Rectal smooth muscle tissue (tissue), 1 donor: ENCODE measurements around the gene PTS.
A peak's percentile ranks its signal among the peaks of the same experiment; 100 is the strongest.

Source experiments
- H3K27ac ChIP-seq: one replicate; pipeline ENCODE4 v1.7.0; 2013; ENCODE audit warnings: low read depth, low read length, inconsistent platforms
- H3K27me3 ChIP-seq: one replicate; pipeline ENCODE4 v1.7.0; 2013; ENCODE audit warnings: low read length; ENCODE audit not compliant: control insufficient read depth, insufficient read depth
- H3K36me3 ChIP-seq: one replicate; pipeline ENCODE4 v1.7.0; 2013; ENCODE audit warnings: low read length; ENCODE audit not compliant: control insufficient read depth, insufficient read depth
- H3K4me1 ChIP-seq: one replicate; pipeline ENCODE4 v1.7.0; 2013; ENCODE audit warnings: low read length; ENCODE audit not compliant: control insufficient read depth, insufficient read depth
- H3K4me3 ChIP-seq: one replicate; pipeline ENCODE4 v1.7.0; 2013; ENCODE audit warnings: low read length
- H3K9ac ChIP-seq: one replicate; pipeline ENCODE4 v1.7.0; 2013; ENCODE audit warnings: low read length

The PTS gene

GRCh38 chr11:112247201-112247600 is 21.0 kb downstream of the PTS start:
- Histone ChIP-seq H3K9ac (no peak overlapping the region), H3K36me3 (no peaks in the 10 kb centered on the region), H3K4me3 (no peak overlapping the region), H3K27ac (no peak overlapping the region), H3K4me1 (no peaks in the 10 kb centered on the region), H3K27me3 (no peaks in the 10 kb centered on the region)

GRCh38 chr11:112248201-112248600 is 22.0 kb downstream of the PTS start:
- no peaks in the 10 kb centered on the region for H3K27me3 ChIP-seq
- no peak overlapping the region for H3K9ac ChIP-seq
- H3K36me3 ChIP-seq = no peaks in the 10 kb centered on the region
- no peaks in the 10 kb centered on the region for H3K4me1 ChIP-seq
- no peak overlapping the region for H3K27ac ChIP-seq
- no peak overlapping the region for H3K4me3 ChIP-seq

GRCh38 chr11:112249871-112250610 is 23.8 kb downstream of the PTS start:
- Histone ChIP-seq H3K4me1 (no peaks in the 10 kb centered on the region), H3K27ac (no peak overlapping the region), H3K9ac (no peak overlapping the region), H3K27me3 (no peaks in the 10 kb centered on the region), H3K4me3 (no peak overlapping the region), H3K36me3 (no peaks in the 10 kb centered on the region)

GRCh38 chr11:112253605-112254242 is 27.5 kb downstream of the PTS start:
- Histone ChIP-seq H3K27me3 (no peaks in the 10 kb centered on the region), H3K27ac (no peak overlapping the region), H3K9ac (no peak overlapping the region), H3K36me3 (no peaks in the 10 kb centered on the region), H3K4me3 (no peak overlapping the region), H3K4me1 (no peaks in the 10 kb centered on the region)

- Histone ChIP-seq H3K9ac (no peak overlapping the region), H3K4me3 (no peak overlapping the region), H3K4me1 (no peaks in the 10 kb centered on the region), H3K36me3 (no peaks in the 10 kb centered on the region), H3K27ac (no peak overlapping the region), H3K27me3 (no peaks in the 10 kb centered on the region)
Observed at GRCh38 chr11:112255067-112255720, 29.0 kb downstream of the PTS start.

GRCh38 chr11:112260490-112260889 is 34.3 kb downstream of the PTS start, which contains the start of gene PLET1:
PLET1 (minus strand) TSS chr11:112260860; CDS start chr11:112260589, 271 bp downstream.
- H3K36me3 ChIP-seq = no peaks in the 10 kb centered on the region
- no peak within 1 kb of the TSS for H3K4me3 ChIP-seq
- H3K27ac ChIP-seq = no peak within 1 kb of the TSS
- no peaks in the 10 kb centered on the region for H3K27me3 ChIP-seq
- H3K4me1 ChIP-seq = no peaks in the 10 kb centered on the region
- no peak within 1 kb of the TSS for H3K9ac ChIP-seq

GRCh38 chr11:112265659-112266409 is 39.6 kb downstream of the PTS start:
- Histone ChIP-seq H3K4me1 (peaks cover 3% of the 10 kb centered on the region), H3K36me3 (no peaks in the 10 kb centered on the region), H3K27ac (peak overlapping the region; percentile 52), H3K27me3 (no peaks in the 10 kb centered on the region), H3K4me3 (no peak overlapping the region), H3K9ac (no peak overlapping the region)

GRCh38 chr11:112266410-112266778 is 40.2 kb downstream of the PTS start:
- no peaks in the 10 kb centered on the region for H3K27me3 ChIP-seq
- no peaks in the 10 kb centered on the region for H3K36me3 ChIP-seq
- peak overlapping the region; percentile 52 for H3K27ac ChIP-seq
- no peak overlapping the region for H3K9ac ChIP-seq
- no peak overlapping the region for H3K4me3 ChIP-seq
- peaks cover 3% of the 10 kb centered on the region for H3K4me1 ChIP-seq

- H3K27ac ChIP-seq = no peak overlapping the region
- H3K36me3 ChIP-seq = no peaks in the 10 kb centered on the region
- peaks cover 3% of the 10 kb centered on the region for H3K4me1 ChIP-seq
- no peaks in the 10 kb centered on the region for H3K27me3 ChIP-seq
- no peak overlapping the region for H3K4me3 ChIP-seq
- no peak overlapping the region for H3K9ac ChIP-seq
Observed at GRCh38 chr11:112267188-112267591, 41.0 kb downstream of the PTS start.

GRCh38 chr11:112268406-112268805 is 42.2 kb downstream of the PTS start:
- Histone ChIP-seq H3K36me3 (no peaks in the 10 kb centered on the region), H3K4me1 (peaks cover 3% of the 10 kb centered on the region), H3K27ac (no peak overlapping the region), H3K4me3 (no peak overlapping the region), H3K27me3 (no peaks in the 10 kb centered on the region), H3K9ac (no peak overlapping the region)

GRCh38 chr11:112269139-112269538 is 42.9 kb downstream of the PTS start:
- Histone ChIP-seq H3K27ac (no peak overlapping the region), H3K4me3 (no peak overlapping the region), H3K36me3 (no peaks in the 10 kb centered on the region), H3K4me1 (peaks cover 3% of the 10 kb centered on the region), H3K9ac (no peak overlapping the region), H3K27me3 (no peaks in the 10 kb centered on the region)

GRCh38 chr11:112270551-112271180 is 44.4 kb downstream of the PTS start:
- peak overlapping the region; percentile 26 for H3K4me3 ChIP-seq
- no peak overlapping the region for H3K27ac ChIP-seq
- H3K36me3 ChIP-seq = no peaks in the 10 kb centered on the region
- peaks cover 2% of the 10 kb centered on the region for H3K4me1 ChIP-seq
- no peak overlapping the region for H3K9ac ChIP-seq
- no peaks in the 10 kb centered on the region for H3K27me3 ChIP-seq
